Stimulated activated naive CD8-positive, alpha-beta T cell treated with anti-CD3 and anti-CD28 coated beads, Interleukin-15, Interleukin-2, amounts not matched to agents 100 U/mL and 50 U/mL, for 24 hours (primary cell): Measurements from ENCODE around the gene HLA-DOA.

Source experiments
- ATAC-seq: fragments of 150-1000 bp; cut with Tn5 transposase; one replicate; pipeline ENCODE4 v1.10.0; 2021
- DNase-seq: peaks from one replicate; pipeline ENCODE4 v3.0.0; 2021

Gene HLA-DOA

GRCh38 chr6:33008944-33009861 lies at the start of gene HLA-DOA:
TSS of gene HLA-DOA (minus strand) at chr6:33009591.
- DNase-seq (peak; percentile 62), ATAC-seq (peak; percentile 92)

DNA sequence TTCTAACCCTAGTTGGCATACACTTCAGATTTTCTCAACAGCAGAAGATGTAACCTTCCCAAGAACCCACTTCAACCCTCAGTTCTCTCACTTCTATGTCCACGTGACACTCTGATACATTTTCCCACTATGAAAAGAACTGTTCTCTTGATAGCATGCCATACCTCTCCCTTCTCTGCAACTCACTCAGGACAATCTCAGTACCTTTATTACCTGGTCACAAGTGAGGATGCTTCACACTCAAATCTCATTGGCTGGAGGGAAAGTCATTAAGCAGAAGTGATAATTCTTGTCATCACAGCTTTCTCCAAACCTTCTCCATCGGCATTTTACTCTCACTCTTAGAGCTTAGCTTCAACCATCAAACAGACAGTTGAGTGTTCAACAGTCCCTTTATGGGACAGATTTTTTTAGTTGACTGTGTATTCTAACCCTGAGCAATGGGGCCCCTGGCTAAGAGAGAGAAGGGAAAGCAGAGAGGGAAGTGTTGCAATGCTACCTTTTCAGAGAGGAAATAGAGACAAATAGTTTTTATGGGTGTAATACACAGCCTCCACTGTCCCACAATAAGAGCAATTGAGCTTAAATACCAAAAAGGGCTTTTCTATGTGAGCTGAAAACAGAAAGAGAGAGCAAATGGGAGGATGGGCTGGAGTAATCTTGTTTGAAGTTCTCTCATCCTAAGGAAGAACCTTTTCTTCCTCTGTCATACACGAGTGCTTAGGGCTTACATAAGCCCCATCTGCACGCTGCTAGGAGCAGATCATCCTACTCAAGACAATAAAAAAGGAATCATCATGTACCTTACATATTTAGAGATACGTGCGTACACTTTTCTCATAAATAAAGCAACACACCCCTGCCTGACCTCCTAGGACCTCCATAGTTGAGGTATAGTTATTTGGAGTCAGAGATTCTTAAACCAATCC lies 48.1 kb upstream of the HLA-DOA start:
- DNase-seq (no peak), ATAC-seq (no peak)

DNA sequence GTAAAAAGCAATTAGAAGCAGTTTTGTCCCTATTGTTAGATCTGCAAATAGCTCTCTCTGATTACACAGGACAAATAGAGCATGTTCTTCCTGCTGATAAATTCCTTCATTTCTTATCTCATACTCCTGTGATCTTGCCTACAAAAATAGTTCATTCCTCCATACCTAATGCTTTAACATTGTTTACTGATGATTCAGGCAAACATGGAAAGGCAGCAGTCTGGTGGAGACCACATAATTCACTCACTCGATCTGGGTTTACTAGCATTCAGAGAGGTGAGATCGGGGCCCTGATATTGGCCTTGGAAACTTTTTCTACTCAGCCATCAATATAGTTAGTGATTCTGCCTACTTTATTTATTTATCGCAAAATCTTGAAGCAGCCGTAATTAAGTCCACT lies 43.8 kb upstream of the HLA-DOA start:
- DNase-seq, result no peak

GRCh38 chr6:33052627-33053026 lies 43.2 kb upstream of the HLA-DOA start:
- no peak for ATAC-seq
- no peak for DNase-seq

More for the DNA sequence above, 43.8 kb upstream of the HLA-DOA start:
- no peak for ATAC-seq

DNA sequence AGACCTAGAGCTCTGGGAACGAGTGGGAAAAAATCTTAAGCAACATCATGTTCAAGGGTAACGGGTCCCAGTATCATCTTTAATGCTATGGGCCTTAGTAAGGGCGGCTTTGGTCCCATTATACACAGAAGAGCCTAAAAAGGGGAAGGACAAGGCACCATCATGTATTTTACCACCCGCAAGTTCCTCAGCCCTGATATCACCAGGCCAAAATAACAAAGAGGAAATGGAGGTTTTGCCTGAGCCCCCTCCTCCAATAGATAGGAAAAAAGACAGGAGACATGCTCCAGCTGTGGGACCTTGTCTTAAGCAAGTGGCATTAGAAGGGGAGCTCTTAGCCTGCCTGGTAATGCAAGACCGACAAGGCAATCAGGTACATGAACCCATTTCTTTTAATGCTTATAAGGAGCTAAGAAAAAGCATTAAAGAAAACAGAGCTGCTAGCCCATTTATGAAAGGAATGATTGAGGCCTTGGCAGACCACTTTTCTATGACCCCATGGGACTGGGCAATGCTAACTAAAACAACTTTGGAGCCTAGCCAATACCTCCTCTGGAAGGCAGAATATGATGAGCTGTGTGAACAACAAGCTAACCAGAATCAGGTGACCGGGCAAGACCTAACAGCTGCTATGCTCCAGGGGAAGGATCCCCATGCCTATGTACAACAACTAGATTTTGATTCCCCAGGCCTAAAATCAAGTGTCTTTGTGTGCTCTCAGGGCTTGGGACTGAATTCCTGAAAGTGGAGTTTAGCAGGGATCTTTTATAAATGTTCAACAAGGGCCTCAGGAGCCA lies 40.8 kb upstream of the HLA-DOA start:
- DNase-seq (no peak), ATAC-seq (no peak)

- no peak for ATAC-seq
- no peak for DNase-seq
Measured at GRCh38 chr6:33049323-33050013, 40.1 kb upstream of the HLA-DOA start.

DNA sequence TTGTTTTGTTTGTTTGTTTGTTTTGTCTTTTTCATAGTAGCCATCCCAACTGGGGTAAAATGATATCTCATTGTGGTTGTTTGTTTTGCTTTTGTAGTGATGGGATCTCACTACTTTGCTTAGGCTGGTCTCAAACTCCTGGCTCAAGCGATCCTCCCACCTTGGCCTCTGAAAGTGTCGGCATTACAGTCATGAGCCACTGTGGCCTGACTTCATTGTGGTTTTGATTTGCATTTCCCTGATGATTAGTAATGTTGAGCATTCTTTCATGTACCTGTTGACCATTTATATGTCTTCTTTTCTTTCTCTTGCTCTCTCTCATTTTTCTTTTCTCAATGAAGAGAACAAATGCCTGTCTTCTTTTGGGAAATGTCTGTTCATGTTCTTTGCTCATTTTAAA lies 30.8 kb upstream of the HLA-DOA start:
- ATAC-seq (no peak), DNase-seq (no peak)

GRCh38 chr6:33036535-33036934 lies 27.1 kb upstream of the HLA-DOA start:
- DNase-seq (no peak), ATAC-seq (no peak)

DNA sequence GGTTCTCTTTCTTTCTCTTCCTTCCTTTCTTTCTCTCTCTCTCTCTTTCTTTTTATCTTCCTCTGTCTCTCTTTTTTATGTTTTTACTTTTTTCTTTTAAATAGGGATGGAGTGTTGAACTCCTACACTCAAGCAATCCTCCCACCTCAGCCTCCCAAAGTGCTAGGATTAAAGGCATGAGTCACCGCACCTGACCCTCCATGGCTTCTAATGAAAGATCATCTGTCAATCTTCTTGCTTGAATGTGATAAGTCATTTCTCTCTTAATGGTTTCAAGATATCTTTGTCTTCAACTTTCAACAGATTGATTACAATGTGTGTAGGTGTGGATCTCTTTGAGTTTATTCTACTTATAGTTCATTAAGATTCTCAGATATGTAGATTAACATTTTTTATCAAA lies 25.2 kb upstream of the HLA-DOA start:
- DNase-seq, result no peak
- no peak for ATAC-seq

DNA sequence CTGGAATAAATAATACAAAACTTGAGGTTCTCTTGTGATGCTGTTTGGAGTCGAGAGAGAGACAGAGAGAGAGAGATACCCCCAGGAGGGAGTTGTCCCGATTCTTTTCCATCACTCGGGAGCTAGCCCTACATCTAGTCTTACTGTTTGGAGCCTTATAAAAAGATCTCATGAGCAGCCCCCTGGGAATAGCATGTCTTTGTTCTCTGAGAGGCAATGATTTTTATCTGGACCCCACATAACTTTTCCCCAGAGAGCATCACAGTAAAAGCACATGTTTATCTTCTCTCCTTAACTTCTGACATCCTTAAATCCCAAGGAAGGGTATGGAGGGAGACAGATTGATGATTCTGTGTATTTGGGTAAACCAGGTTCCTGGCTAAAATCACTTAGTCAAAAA lies 20.9 kb upstream of the HLA-DOA start:
- no peak for ATAC-seq
- DNase-seq, result no peak

DNA sequence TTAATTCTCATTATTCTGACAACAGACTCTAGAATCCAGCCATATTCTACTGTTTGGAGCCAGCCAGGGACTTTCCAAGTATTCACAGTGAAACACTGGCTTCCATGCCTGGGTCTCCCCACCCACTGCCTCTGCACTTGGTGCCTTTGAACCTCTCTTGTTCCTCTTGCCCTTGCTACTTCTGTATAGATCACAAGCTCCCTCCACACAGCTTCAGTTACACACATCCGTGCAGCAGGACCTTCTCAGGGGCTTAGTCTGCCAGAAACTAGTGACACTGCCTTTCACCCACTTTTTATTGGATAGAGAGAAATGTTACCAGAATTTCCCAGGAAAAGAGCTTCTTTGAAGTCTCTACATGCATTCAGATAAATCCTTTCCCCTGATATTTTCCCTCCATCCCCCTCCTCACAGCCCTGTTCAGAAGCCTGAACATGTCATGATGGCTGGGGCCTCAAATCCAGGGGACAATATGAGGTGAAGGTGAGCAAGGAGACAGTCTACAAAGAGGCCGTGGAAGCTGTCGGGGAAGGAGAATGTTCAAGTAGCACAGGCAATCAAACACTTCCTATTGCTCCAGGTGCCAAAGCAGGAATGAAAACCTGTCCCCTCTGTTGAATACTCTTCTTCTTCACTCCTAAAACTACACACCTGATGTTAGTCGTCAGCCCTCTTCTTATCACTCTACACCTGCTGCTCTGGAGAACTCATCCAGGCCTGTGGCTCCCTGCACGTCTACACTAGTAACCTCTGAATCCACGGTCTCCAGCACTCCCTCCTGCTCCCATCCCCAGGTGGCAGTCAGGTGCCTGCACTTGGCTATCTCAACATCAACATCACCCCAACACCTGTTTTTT lies 20.2 kb upstream of the HLA-DOA start:
- peak; percentile 86 for ATAC-seq
- no peak for DNase-seq

DNA sequence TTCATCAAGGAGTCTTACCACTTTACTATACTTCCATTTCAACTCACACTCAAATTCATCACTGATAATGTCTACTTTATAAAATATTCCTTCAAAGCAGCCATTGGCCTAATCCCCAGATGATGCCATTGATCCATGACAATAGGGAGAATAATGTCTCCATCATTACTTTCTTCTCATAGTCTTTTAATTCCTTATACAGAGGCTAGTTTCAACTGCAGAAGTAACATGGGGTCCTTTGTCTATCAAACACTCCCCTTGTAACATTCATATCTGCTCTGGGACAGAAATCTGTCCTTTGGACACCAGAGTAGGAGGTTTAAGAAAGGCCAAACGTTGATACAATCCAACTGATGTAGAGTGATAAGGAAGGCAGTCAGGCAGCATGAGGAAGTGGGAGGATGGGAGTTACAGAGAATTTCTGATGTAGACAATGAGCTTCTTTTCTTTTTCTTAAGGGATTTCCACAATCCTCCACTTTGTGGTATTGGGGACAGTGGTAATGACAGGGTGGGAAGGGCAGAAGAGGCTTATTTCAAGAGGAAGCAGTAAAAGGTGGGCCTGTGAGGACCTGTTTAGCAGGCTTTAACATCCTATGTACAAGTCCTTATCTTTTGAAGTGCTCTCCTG lies 18.9 kb upstream of the HLA-DOA start:
- DNase-seq, result no peak
- peak; percentile 4 for ATAC-seq

GRCh38 chr6:33024521-33024920 lies 15.1 kb upstream of the HLA-DOA start:
- no peak for ATAC-seq
- DNase-seq, result no peak

DNA sequence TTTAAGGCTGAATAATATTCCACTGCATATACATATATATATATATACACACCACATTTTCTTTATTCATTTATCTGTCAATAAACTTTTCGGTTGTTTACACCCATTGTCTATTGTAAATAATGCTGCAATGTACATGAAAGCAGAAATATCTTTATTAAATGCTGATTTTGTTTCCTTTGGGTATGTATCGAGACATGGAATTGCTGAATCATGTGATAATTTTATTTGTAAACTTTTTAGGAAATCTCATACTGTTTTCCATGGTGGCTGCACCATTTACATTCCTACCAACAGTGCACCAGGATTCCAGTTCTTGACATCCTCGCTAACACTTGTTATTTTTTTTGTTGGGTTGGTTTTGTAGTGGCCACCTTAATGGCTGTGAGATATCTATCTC lies 14.1 kb upstream of the HLA-DOA start:
- ATAC-seq, result no peak
- no peak for DNase-seq

GRCh38 chr6:33021917-33022316 lies 12.5 kb upstream of the HLA-DOA start:
- ATAC-seq (no peak), DNase-seq (no peak)

DNA sequence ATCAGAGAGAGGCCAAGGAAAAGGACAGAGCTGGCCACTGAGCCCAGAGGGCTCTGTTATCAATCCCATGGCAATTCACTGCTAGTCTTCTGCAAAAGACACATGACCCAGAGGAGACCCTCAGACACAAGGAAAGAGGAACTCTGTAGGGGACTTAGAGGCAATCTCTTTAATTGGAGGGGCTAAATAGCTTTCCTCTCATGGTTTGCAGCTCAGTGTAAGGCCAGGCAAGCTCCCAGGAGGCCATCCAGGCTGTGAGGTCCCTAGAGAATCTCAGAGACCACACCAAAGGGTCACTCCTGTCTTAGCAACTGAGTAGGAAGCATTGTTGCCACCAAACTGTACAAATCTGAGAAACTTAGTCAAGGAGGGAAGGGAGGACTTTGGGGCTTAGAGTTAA lies 10.0 kb upstream of the HLA-DOA start:
- ATAC-seq (no peak), DNase-seq (no peak)

DNA sequence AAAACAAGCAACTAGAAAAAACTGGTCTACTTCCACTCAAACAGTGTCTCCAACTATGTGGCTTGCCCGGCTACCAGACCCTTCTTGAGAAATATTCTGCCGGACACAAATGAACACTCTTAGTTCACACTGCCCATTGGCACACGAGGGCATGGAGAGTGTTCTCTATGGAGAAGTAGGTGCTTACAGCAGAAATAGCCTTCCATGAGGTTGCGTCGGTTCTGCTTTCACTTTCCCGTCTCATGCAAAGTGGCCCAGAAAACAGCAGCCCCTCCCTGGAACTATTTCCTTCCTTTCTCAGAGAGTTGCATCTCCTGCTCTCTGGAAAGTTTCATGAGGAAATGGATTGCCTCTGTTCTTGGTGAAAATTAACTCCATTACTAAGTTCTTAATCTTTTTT lies 9.5 kb upstream of the HLA-DOA start:
- DNase-seq (peak; percentile 58), ATAC-seq (peak; percentile 83)

DNA sequence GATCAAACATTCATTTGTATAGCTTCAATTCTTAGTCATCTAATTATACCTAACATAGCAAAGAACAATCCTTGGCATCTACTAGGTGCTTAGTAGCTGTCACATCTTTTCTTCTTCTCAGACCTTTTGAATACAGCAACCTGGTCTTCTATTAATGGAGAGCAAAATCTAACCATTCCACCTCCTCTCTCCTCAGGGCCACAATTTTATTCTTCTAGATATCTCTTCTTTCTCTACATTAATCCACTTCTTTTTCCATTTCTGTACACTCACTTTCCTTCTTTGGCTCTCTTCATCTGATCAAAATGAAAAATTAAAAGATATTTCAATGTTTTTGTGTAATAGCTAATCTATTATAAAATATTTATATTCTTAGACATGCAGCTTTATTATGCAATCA lies 9.0 kb upstream of the HLA-DOA start:
- ATAC-seq, result no peak
- DNase-seq, result no peak

DNA sequence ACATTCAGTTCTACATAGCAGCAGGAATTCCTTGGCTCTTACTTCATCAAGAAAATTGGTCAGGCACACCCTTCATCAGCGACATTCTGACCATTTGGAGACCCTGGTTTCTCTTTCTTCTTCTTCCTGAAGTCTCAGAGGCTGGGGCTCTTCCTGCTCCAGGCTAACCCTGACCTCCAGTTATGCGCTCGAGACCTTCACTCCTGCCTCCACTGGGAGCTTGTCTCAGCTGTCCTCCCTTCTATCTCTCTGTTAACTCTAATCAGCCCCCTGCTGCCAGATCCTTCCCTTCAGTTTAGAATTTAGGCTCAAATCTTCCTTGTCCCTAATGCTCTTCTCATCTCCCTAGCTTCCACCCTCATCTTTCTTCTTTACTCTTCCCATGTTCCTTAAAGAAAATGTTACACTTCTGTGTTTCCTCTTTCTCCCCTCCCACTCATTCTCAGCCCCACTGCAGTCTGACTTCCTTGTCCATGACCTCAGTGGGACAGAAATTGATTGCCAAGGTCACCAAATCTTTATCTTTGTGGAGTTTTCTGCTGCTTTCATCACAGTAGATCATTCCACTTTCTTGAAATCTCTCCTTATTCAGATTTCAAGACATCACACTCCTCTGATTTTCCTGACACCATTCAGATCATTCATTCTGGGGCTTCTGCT lies 8.4 kb upstream of the HLA-DOA start:
- ATAC-seq (no peak), DNase-seq (no peak)

- ATAC-seq, result no peak
- DNase-seq, result no peak
Measured at GRCh38 chr6:33017018-33017417, 7.6 kb upstream of the HLA-DOA start.
